ENCODE measurements around the gene KMT2D.

DNA sequence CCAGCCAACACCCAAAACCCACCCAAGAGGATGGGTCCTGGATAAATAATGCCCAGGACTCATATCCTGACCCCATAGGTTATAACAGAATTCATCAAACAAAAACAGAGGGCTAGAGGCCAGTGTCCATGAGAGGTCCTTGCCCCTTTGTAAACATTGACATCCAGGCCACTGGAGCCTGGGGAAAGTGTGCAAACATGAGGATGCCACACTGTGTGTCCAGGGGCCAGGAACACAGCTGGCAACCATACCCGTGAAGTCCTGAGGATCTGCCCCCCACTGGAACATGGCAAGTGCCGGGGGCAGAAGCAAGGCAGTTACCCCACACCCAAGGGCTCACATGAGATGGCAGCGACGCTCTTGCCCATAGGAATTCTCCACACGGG, 4.2 kb upstream of the KMT2D start:
- TF ChIP-seq, protein P1, sequence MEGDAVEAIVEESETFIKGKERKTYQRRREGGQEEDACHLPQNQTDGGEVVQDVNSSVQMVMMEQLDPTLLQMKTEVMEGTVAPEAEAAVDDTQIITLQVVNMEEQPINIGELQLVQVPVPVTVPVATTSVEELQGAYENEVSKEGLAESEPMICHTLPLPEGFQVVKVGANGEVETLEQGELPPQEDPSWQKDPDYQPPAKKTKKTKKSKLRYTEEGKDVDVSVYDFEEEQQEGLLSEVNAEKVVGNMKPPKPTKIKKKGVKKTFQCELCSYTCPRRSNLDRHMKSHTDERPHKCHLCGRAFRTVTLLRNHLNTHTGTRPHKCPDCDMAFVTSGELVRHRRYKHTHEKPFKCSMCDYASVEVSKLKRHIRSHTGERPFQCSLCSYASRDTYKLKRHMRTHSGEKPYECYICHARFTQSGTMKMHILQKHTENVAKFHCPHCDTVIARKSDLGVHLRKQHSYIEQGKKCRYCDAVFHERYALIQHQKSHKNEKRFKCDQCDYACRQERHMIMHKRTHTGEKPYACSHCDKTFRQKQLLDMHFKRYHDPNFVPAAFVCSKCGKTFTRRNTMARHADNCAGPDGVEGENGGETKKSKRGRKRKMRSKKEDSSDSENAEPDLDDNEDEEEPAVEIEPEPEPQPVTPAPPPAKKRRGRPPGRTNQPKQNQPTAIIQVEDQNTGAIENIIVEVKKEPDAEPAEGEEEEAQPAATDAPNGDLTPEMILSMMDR (IDR thresholded peaks at IDR 0.05 in 4 of 5, conservative IDR thresholded peaks at IDR 0.05 in 1 of 5): no peak
- no peak for TF ChIP-seq POLR2A (IDR thresholded peaks at IDR 0.05)
